ENCODE measurements around the gene ENOSF1.
A peak's percentile ranks its signal among the peaks of the same experiment; 100 is the strongest.

ENOSF1 gene

DNA sequence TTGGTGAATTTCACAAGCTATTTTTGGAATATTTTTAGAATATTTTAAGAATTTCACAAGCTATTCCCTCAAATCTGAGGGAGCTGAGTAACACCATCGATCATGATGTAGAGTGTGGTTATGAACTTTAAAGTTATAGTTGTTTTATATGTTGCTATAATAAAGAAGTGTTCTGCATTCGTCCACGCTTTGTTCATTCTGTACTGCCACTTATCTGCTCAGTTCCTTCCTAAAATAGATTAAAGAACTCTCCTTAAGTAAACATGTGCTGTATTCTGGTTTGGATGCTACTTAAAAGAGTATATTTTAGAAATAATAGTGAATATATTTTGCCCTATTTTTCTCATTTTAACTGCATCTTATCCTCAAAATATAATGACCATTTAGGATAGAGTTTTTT, 39.1 kb downstream of the ENOSF1 start:
- H3K4me3 ChIP-seq (ENCODE audit: low read depth, low read length) = no peak overlapping the region
- no peak for TF ChIP-seq CTCF (IDR thresholded peaks at IDR 0.05; ENCODE audit: low read depth, low read length)

DNA sequence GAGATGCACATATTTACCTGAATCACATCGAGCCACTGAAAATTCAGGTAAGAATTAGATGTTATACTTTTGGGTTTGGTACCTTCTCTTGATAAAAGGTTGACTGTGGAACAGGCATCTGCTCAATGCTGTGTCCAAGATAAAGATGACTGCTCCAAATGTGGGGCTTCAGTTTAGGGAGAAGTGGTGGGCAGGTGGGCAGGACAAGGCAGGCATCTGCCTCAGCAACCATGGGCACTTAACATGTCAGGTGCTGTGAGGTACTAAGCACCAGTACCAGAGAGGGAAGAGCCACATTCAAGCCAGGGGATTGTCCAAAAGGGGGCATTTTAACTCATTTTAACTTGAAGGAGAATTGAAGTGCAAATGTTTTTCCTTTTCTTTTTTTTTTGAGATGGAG, 41.0 kb downstream of the ENOSF1 start:
- TF ChIP-seq CTCF (IDR thresholded peaks at IDR 0.05; ENCODE audit: low read depth, low read length) = no peak
- no peak overlapping the region for H3K4me3 ChIP-seq (ENCODE audit: low read depth, low read length)

GRCh38 chr18:670522-670921, 41.9 kb downstream of the ENOSF1 start:
- no peak overlapping the region for H3K4me3 ChIP-seq (ENCODE audit: low read depth, low read length)
- TF ChIP-seq CTCF (IDR thresholded peaks at IDR 0.05; ENCODE audit: low read depth, low read length) = no peak

DNA sequence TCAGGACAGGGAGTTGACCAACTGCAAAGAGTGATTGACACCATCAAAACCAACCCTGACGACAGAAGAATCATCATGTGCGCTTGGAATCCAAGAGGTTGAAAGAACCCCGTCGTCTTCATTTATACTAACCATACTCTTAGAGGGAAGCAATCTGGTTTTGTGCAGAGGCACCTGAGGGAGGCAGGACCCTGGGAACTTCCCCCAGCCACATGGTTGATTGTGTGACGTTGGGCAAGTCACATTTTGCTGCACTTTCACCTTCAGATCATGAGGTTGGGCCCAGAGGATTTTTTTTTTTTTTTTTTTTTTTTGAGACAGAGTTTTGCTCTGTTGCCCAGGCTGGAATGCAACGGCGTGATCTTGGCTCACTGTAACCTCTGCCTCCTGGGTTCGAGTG, 43.4 kb downstream of the ENOSF1 start:
- no peak for TF ChIP-seq CTCF (IDR thresholded peaks at IDR 0.05; ENCODE audit: low read depth, low read length)
- H3K4me3 ChIP-seq (ENCODE audit: low read depth, low read length) = no peak overlapping the region

DNA sequence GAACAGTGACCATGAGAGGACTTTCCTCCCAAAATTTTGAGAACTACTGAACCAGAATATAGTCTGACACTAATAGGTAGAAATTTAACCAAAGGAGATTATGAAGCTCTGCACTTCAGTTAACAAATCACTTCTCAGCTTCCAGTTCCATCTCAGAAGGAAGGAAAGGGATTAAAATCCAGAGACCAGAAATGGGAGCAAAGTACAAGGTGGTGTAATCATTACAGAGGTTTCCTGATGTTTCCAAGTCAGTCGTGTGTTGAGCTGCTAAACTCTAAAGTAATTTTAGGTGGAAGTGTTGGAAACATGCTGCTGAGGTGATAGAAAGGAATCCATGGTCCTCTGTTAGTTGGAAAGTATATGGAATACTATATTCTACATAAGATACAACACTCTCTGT, 44.2 kb downstream of the ENOSF1 start:
- TF ChIP-seq CTCF (IDR thresholded peaks at IDR 0.05; ENCODE audit: low read depth, low read length) = no peak

GRCh38 chr18:666628-667027, 45.8 kb downstream of the ENOSF1 start:
- TF ChIP-seq CTCF (IDR thresholded peaks at IDR 0.05; ENCODE audit: low read depth, low read length) = no peak

More for the DNA sequence above, 44.2 kb downstream of the ENOSF1 start:
- H3K4me3 ChIP-seq (ENCODE audit: low read depth, low read length) = no peak overlapping the region

DNA sequence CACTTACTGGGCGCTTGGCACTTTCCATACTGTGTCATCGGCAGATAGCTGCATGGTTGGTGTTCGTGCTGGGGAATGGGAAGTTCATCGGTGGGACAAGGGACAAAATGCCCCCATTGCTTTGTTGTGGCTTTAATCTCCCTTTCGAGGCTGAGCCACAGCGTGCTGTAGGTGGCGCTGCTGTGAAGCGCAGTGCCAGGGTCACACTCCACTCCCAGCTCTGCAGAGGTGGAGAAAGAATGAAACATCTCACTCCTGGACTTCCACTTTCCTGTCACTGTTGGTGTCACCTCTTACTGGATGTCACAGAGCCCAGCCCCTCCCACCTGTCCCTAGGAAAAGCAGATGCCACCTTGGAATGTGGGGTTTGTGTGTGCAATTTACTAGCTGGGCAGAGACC, 46.3 kb downstream of the ENOSF1 start:
- TF ChIP-seq CTCF (IDR thresholded peaks at IDR 0.05; ENCODE audit: low read depth, low read length) = peak; percentile 25; the same call in 1 of the 2 replicates
- no peak overlapping the region for H3K4me3 ChIP-seq (ENCODE audit: low read depth, low read length)

More at GRCh38 chr18:666628-667027, 45.8 kb downstream of the ENOSF1 start:
- H3K4me3 ChIP-seq (ENCODE audit: low read depth, low read length) = no peak overlapping the region

Data from WI38 (cell line).